Measurements from ENCODE around the gene SIL1.

The SIL1 gene

GRCh38 chr5:139131921-139132432, 66.2 kb downstream of the SIL1 start:
- no peak for TF ChIP-seq CTCF (IDR thresholded peaks at IDR 0.05; ENCODE audit: control insufficient read depth, extremely low read depth, insufficient read depth)
- H3K4me3 ChIP-seq (ENCODE audit: low read depth, low read length): no peak overlapping the region
- DNase-seq (ENCODE audit: low read depth): no peak

DNA sequence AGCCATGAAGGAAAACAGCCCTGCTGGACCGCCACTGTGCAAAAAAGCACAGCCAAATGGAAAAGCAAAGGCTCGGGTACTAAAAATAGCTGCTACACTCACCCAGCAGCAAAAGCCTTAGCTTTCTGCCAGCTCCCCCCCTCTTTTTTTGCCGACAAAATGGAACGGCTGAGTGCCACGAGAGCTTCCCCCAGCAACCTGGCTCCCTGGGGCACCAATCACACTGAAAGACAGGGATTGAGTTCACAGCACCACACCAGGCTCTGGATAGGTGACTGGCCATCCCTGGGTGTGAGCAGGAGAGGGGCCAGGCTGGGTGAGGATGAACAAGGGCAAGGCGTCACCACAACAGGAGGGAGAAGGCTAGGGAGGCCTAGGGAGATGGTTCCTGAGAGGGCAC, 66.7 kb downstream of the SIL1 start:
- no peak for DNase-seq (ENCODE audit: low read depth)
- TF ChIP-seq CTCF (IDR thresholded peaks at IDR 0.05; ENCODE audit: control insufficient read depth, extremely low read depth, insufficient read depth): no peak
- no peak overlapping the region for H3K4me3 ChIP-seq (ENCODE audit: low read depth, low read length)

DNA sequence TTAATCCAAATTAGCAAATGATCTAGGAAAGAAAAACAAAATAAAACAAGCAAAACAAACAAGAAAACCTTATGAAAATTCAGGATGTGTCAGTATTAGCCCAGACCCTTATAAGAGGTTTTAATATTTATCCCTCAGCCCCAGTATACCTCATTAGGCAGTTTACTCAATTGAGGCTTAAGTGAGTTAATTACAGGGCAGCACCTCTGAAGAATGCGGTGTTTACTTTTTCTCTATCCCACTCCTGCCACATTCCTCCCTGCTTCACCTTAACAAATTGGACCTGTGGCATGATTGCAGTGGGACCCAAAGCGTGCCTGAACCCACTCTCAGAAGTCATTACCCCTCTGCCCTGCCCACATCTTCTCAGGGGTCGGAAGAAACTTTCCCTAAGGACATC, 67.1 kb downstream of the SIL1 start:
- TF ChIP-seq CTCF (IDR thresholded peaks at IDR 0.05; ENCODE audit: control insufficient read depth, extremely low read depth, insufficient read depth): no peak
- DNase-seq (ENCODE audit: low read depth): no peak
- H3K4me3 ChIP-seq (ENCODE audit: low read depth, low read length): no peak overlapping the region

- DNase-seq (ENCODE audit: low read depth): no peak
- TF ChIP-seq CTCF (IDR thresholded peaks at IDR 0.05; ENCODE audit: control insufficient read depth, extremely low read depth, insufficient read depth): no peak
- no peak overlapping the region for H3K4me3 ChIP-seq (ENCODE audit: low read depth, low read length)
Observed at GRCh38 chr5:139130214-139130613, 68.0 kb downstream of the SIL1 start.

GRCh38 chr5:139126711-139127111, 71.5 kb downstream of the SIL1 start:
- no peak for DNase-seq (ENCODE audit: low read depth)
- H3K4me3 ChIP-seq (ENCODE audit: low read depth, low read length): no peak overlapping the region
- TF ChIP-seq CTCF (IDR thresholded peaks at IDR 0.05; ENCODE audit: control insufficient read depth, extremely low read depth, insufficient read depth): no peak

GRCh38 chr5:139125991-139126390, 72.2 kb downstream of the SIL1 start:
- TF ChIP-seq CTCF (IDR thresholded peaks at IDR 0.05; ENCODE audit: control insufficient read depth, extremely low read depth, insufficient read depth): no peak
- no peak for DNase-seq (ENCODE audit: low read depth)
- H3K4me3 ChIP-seq (ENCODE audit: low read depth, low read length): no peak overlapping the region

- no peak for TF ChIP-seq CTCF (IDR thresholded peaks at IDR 0.05; ENCODE audit: control insufficient read depth, extremely low read depth, insufficient read depth)
- DNase-seq (ENCODE audit: low read depth): no peak
- H3K4me3 ChIP-seq (ENCODE audit: low read depth, low read length): no peak overlapping the region
Observed at GRCh38 chr5:139124774-139125520, 73.2 kb downstream of the SIL1 start.

Data from LNCaP clone FGC (cell line).